ENCODE results near the gene FAF2. TPM values are rescaled to one million over a fixed set of nuclear protein-coding genes. Genes with fewer than 3 reads are reported as not detected.

Gene FAF2
- total RNA-seq, 1 experiment from 2014 or later = 44.4 TPM

- Histone ChIP-seq H3K4me2 (ENCODE audit: insufficient read depth, insufficient read length, low read length) (no peak overlapping the region), H4K5ac (ENCODE audit: insufficient read length, low read depth, low read length) (no peak overlapping the region), H3K23me2 (ENCODE audit: insufficient read length, low read depth, low read length, poor library complexity, severe bottlenecking) (no peaks in the 10 kb centered on the region), H3K18ac (ENCODE audit: insufficient read length, low read depth, low read length) (no peak overlapping the region), H2BK120ac (ENCODE audit: low read depth, low read length, poor library complexity, severe bottlenecking) (no peak overlapping the region), H3K56ac (ENCODE audit: insufficient read length, low read depth, low read length) (no peak overlapping the region), H4K91ac (ENCODE audit: insufficient read length, low read depth, low read length) (no peak overlapping the region), H3K23ac (ENCODE audit: insufficient read length, low read depth, low read length) (no peak overlapping the region), H3K79me1 (ENCODE audit: insufficient read depth, low read depth, low read length, poor library complexity, severe bottlenecking) (no peaks in the 10 kb centered on the region), H3K79me2 (ENCODE audit: insufficient read depth, low read length) (no peaks in the 10 kb centered on the region), H2AFZ (ENCODE audit: low read length) (no peak overlapping the region), H3K14ac (ENCODE audit: insufficient read depth, low read length) (no peak overlapping the region), H3K9me3 (ENCODE audit: control insufficient read depth, low read depth, low read length) (no peaks in the 10 kb centered on the region), H3K27me3 (ENCODE audit: insufficient read depth, low read length) (no peaks in the 10 kb centered on the region), H3T11ph (ENCODE audit: low read length) (no peak overlapping the region), H2BK5ac (ENCODE audit: insufficient read length, low read length) (no peak overlapping the region), H3K4me1 (ENCODE audit: insufficient read depth, low read length) (no peaks in the 10 kb centered on the region), H2BK15ac (ENCODE audit: low read depth, low read length) (no peak overlapping the region), H2AK5ac (ENCODE audit: insufficient read length, low read length) (no peak overlapping the region), H2BK12ac (ENCODE audit: insufficient read length, low read depth, low read length) (no peak overlapping the region), H3K9ac (ENCODE audit: extremely low read depth, insufficient read length, low read length) (no peak overlapping the region), H4K20me1 (ENCODE audit: control insufficient read depth, insufficient read depth, insufficient read length) (no peaks in the 10 kb centered on the region), H2BK20ac (ENCODE audit: low read depth, low read length, poor library complexity, severe bottlenecking) (no peak overlapping the region), H3K4ac (ENCODE audit: low read depth, low read length) (no peak overlapping the region), H3K27ac (ENCODE audit: insufficient read length, low read depth, low read length) (no peak overlapping the region), H4K8ac (replicated peaks; ENCODE audit: insufficient read length, low read depth, low read length) (no peak overlapping the region)
- H3K27me3 Mint-ChIP-seq (ENCODE audit: low read depth) = no peaks in the 10 kb centered on the region
- H3K4me1 Mint-ChIP-seq = peaks cover 6 to 7% of the 10 kb centered on the region in 2 experiments; a peak in 2 of 4 replicates
- H3K9me3 Mint-ChIP-seq = no peaks in the 10 kb centered on the region
- H3K27ac Mint-ChIP-seq = peak overlapping the region in 1 of 3 experiments; percentile 86; a peak in 2 of 7 replicates
- H3K36me3 Mint-ChIP-seq (ENCODE audit: insufficient read depth in 1 of 3, low read depth in 3 of 3) = peaks cover 11 to 38% (median 34%) of the 10 kb centered on the region in 3 experiments; a peak in 6 of 7 replicates
- no peak for DNase-seq
- no peak for TF ChIP-seq CTCF (conservative IDR thresholded peaks at IDR 0.05)
- H3K4me3 Mint-ChIP-seq = no peak overlapping the region
- no CpG with 5 or more reads among the region's 9 CpGs for WGBS (ENCODE audit: extremely low coverage, insufficient read length, low lambda C conversion rate)
Observed at GRCh38 chr5:176525677-176526076, 77.5 kb downstream of the FAF2 start.

Data from H9 (cell line).